WTC11 (cell line): ENCODE data around the gene ITIH5.

Experiments
- ATF1 ChIP-seq: sonication (generic); formaldehyde crosslinking; IDR thresholded peaks from 2 replicates; pipeline ENCODE4 v1.8.1; 2023; ENCODE audit warnings: mild to moderate bottlenecking, moderate library complexity, missing genetic modification reagents
- ATF3 ChIP-seq: sonication (generic); formaldehyde crosslinking; conservative IDR thresholded peaks from 2 replicates; pipeline ENCODE4 v1.8.1; 2022; ENCODE audit warnings: mild to moderate bottlenecking, missing genetic modification reagents
- CBFB ChIP-seq: sonication (generic); formaldehyde crosslinking; IDR thresholded peaks from 2 replicates; pipeline ENCODE4 v1.8.1; 2022; ENCODE audit warnings: mild to moderate bottlenecking, low read depth, missing genetic modification reagents
- CREB1 ChIP-seq: sonication (generic); formaldehyde crosslinking; IDR thresholded peaks from 2 replicates; pipeline ENCODE4 v1.8.0; 2023; ENCODE audit warnings: mild to moderate bottlenecking, missing genetic modification reagents
- CTCF ChIP-seq: fragments of 200-600 bp; IDR thresholded peaks from 2 replicates; pipeline ENCODE4 v1.8.0; 2022; ENCODE audit warnings: antibody characterized with exemption
- E2F4 ChIP-seq: sonication (generic); formaldehyde crosslinking; IDR thresholded peaks from 2 replicates; pipeline ENCODE4 v1.8.1; 2022; ENCODE audit warnings: low read depth, mild to moderate bottlenecking, moderate library complexity, missing genetic modification reagents, borderline replicate concordance
- FOXJ3 ChIP-seq: sonication (generic); formaldehyde crosslinking; IDR thresholded peaks from 2 replicates; pipeline ENCODE4 v1.9.0; 2021; ENCODE audit warnings: missing genetic modification reagents, mild to moderate bottlenecking, borderline replicate concordance
- IRF1 ChIP-seq: sonication (generic); formaldehyde crosslinking; IDR thresholded peaks from 2 replicates; pipeline ENCODE4 v1.8.0; 2023; ENCODE audit warnings: missing genetic modification reagents
- NR1H2 ChIP-seq: sonication (generic); formaldehyde crosslinking; IDR thresholded peaks from 2 replicates; pipeline ENCODE4 v1.9.0; 2021; ENCODE audit warnings: mild to moderate bottlenecking, moderate library complexity, missing genetic modification reagents
- SMAD3 ChIP-seq: sonication (generic); formaldehyde crosslinking; IDR thresholded peaks from 2 replicates; pipeline ENCODE4 v1.8.0; 2022; ENCODE audit warnings: missing genetic modification reagents, mild to moderate bottlenecking, borderline replicate concordance
- ZNF416 ChIP-seq: fragments of 250-450 bp; sonication (Bioruptor Pico); IDR thresholded peaks from 2 replicates; pipeline ENCODE4 v1.9.0; 2021; ENCODE audit warnings: mild to moderate bottlenecking, inconsistent platforms
- ZNF512 ChIP-seq: sonication (generic); formaldehyde crosslinking; IDR thresholded peaks from 2 replicates; pipeline ENCODE4 v1.8.1; 2022; ENCODE audit warnings: missing genetic modification reagents, borderline replicate concordance

- no peak for TF ChIP-seq FOXJ3 (CRISPR knock-in tag)
- TF ChIP-seq ATF3 (CRISPR knock-in tag), result no peak
- no peak for TF ChIP-seq NR1H2 (CRISPR knock-in tag)
- no peak for TF ChIP-seq ZNF512 (CRISPR knock-in tag)
- TF ChIP-seq CTCF, result no peak
- TF ChIP-seq SMAD3 (CRISPR knock-in tag), result no peak
- TF ChIP-seq ATF1 (CRISPR knock-in tag), result no peak
- TF ChIP-seq IRF1 (CRISPR knock-in tag), result no peak
- TF ChIP-seq CBFB (CRISPR knock-in tag), result no peak
- TF ChIP-seq E2F4 (CRISPR knock-in tag), result no peak
- no peak for TF ChIP-seq ZNF416 (CRISPR knock-in tag)
- no peak for TF ChIP-seq CREB1 (CRISPR knock-in tag)
Measured at GRCh38 chr10:7515439-7515838, 151.3 kb downstream of the ITIH5 start.
